HK-2 (cell line): ENCODE measurements around the gene SCGB1D1.
"Not testable (repeated sequence)": the region's sequence is repeated elsewhere in the genome, so short reads cannot be mapped to it uniquely, and the experiment has no call there.

Source experiments
- DNase-seq: peaks from one replicate; pipeline ENCODE4 v3.0.0-alpha.2; 2018; ENCODE audit not compliant: unreplicated experiment

SCGB1D1 gene

DNA sequence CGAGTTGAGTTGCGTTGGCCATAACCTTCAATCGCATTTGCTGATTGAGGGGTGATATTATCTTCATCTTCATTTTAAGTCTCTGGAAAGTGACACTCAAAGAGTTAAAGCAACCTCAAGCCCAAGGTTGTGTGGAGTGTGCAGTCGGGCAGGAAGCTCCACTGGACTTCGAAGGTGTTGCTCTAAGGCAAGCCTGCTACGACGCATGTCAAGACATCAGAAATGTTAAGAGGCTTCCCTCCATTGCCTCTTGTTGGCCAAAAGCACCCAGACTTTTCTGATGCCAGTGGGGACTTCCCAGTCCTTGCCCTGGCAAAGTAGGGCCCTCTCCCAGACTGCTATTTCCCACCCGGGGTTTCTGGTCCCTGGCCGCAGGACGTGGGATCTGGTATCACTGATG is 23.6 kb upstream of the SCGB1D1 start:
- no peak for DNase-seq

DNA sequence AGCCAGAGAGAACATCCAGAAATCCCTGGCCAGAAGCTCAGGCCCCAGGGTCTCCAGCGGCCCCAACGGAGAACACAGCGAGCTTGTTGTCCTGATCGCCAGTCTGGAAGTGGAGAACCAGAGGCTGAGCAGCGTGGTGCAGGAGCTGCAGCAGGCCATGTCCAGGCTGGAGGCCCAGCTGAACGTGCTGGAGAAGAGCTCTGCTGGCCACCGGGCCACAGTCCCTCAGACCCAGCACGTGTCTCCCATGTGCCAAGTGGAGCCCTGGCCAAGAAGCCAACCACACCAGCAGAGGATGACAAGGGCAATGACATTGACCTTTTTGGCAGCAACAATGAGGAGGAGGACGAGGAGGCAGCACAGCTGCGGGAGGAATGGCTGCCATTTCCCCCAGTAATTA is 20.6 kb upstream of the SCGB1D1 start:
- no peak for DNase-seq

DNA sequence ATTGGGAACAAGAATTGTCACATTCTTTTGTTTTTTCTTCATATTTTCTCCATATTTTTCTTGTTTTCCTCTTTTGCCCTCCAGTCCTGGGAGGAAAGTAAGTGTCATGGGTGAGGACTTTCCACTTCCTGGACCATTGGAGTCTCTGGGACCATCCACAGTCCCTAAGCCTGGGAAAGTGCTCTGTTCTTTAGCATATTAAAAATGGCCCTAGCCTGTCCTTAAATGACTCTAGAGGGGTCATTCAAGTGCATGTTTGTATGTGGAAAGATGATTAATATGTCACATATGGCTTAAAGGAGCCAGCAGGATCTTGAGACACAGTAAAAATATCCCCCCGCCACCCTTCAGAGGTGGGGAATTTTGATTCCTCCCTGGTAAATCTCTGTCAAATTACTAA is 20.1 kb upstream of the SCGB1D1 start:
- DNase-seq, result no peak

DNA sequence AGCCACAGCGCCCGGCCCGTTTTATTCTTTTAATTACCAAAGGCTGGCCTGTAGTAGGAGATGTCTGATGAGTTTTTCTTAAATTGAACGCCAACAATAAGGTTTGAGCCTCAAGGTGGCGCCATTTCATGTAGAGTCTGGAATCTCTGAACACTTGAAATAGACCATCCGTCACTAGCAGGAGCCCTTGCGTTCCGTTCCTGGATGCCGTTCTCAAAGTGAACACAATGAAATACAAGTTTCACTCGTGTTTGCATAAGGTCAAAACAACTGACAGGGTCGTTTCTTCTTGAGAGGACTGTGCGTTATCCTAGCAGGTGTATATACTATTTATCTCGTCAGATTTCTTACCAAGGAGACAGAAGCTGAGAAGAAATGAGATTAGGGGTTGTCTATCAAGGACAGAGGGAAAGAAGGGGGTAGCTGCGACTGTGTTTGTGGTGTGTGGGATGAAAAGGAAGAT is 18.7 kb upstream of the SCGB1D1 start:
- DNase-seq, result peak; percentile 48

DNA sequence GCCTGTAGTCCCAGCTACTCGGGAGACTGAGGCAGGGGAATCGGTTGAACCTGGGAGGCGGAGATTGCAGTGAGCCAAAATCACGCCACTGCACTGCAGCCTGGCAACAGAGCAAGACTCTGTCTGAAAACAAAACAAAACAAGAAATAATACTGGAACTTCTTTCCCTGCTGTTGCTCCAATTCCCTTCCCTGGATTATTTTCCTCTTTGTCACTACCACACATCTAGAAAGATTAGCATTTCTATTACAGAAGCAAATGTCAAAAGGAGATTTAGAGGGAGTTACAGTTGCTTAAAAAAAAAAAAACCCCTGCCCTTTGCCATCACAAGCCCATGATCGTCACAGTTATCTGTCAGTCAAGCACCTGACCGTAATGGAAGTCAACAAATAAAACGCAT is 17.7 kb upstream of the SCGB1D1 start:
- no peak for DNase-seq

DNA sequence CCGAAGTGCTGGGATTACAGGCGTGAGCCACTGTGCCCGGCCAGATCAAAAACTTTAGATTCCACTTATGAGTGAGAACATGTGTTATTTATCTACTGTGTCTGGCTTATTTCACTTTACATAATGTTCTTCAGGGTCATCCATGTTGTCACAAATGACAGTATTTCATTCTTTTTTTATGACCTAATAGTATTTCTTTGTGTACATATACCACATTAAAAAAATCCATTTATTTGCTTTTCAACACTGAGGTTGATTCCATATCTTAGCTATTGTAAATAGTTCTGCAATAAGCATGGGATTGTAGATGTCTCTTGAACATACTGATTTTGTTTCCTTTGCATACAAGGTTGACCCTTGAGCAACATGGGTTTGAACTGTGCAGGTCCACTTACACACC is 13.2 kb upstream of the SCGB1D1 start:
- DNase-seq, result no peak

DNA sequence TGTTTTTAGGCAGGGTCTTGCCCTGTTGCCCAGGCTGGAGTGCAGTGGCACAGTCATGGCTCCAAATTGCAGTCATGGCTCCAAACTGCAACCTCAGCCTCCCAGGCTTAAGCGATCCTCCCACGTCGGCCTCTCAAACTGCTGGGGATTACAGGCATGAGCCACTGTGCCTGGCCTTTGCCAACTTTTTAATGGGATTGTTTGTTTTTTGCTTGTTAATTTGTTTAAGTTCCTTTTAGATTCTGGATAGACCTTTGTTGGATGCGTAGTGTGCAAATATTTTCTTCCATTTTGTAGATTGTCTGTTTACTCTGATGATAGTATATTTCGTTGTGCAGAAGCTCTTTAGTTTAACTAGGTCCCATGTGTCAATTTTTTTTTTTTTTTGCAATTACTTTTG is 10.0 kb upstream of the SCGB1D1 start:
- DNase-seq, result no peak

DNA sequence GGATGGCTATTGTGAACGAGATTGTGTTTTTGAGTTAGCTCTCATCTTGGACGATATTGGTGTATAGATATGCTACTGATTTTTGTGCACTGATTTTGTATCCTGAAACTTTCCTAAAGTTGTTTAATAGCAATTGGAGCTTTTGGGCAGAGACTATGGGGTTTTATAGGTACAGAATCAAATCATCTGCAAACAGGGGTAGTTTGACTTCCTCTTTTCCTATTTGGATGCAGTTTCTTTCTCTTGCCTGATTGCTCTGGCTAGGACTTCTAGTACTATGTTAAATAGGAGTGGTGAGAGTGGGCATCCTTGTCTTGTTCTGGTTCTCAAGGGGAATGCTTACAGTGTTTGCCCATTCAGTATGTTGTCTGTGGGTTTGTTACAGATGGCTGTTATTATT is 8.9 kb upstream of the SCGB1D1 start:
- no peak for DNase-seq

DNA sequence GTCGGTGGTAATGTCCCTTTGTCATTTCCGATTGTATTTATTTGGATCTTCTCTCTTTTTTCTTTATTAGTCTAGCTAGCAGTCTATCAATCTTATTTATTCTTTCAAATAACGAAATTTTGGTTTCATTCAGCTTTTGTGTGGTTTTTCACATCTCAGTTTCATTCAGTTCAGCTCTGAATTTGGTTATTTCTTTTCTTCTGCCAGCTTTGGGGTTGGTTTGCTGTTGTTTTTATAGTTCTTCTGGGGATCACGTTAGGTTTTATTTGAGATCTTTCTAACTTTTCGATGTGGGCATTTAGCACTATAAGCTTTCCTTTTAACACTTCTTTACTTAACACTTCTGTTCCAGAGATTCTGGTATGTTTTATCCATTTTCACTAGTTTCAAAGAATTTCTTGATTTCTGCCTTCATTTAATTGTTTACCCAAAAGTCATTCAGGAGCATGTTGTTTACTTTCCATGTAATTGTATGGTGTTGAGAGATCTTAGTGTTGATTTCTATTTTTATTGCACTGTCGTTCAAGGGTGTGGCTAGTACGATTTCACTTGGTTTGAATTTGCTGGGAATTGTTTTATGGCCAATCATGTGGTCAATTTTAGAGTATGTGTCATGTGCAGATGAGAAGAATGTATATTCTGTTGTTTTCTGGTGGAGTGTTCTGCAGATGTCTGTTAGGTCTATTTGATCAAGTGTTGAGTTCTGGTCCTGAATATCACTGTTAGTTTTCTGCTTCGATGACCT is 7.7 kb upstream of the SCGB1D1 start:
- no peak for DNase-seq

DNA sequence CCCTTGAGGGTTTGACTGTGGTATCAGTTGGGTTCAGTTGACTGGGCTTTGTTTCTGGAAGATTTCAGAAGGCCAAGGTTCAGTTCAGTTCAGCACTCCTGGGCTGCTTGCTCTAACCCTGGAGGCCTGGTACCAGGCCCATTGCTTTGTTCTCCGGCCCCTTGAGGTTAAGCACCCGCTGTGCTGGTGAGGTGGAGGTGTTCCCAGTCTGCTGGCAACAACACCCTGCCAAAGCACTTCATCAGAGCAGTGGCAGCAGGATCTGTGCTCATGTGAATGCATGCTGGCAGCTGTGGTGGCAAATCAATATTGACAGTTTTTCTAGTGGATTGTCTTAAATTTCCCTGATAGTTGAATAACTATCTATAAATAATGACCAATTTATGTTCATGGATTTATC is 3.8 kb upstream of the SCGB1D1 start:
- DNase-seq, result no peak

DNA sequence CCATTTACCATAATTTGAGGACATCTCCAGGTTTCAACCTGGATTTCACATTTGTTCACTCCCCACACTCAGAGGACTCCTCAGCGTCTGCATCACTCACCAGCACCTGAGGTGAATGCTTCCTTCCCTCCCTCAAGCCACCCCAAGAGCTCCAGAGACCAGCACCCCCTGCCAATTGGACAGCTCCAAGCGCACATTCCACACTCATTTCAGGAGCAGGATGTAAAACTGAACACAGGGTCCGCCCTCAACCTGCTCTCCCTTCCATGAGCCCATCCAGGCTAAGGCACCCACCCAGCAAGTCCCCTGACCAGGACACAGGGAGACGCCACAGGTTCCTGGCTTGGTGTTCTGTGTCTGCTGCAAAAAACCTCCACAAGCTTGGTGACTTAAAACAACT is 3.9 kb downstream of the SCGB1D1 start:
- no peak for DNase-seq

DNA sequence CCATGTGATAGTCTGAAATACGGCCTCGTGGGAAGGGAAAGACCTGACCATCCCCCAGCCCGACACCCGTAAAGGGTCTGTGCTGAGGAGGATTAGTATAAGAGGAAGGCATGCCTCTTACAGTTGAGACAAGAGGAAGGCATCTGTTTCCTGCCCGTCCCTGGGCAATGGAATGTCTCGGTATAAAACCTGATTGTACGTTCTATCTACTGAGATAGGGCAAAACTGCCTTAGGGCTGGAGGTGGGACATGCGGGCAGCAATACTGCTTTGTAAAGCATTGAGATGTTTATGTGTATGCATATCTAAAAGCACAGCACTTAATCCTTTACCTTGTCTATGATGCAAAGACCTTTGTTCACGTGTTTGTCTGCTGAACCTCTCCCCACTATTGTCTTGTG is 5.0 kb downstream of the SCGB1D1 start:
- not testable (repeated sequence) for DNase-seq

DNA sequence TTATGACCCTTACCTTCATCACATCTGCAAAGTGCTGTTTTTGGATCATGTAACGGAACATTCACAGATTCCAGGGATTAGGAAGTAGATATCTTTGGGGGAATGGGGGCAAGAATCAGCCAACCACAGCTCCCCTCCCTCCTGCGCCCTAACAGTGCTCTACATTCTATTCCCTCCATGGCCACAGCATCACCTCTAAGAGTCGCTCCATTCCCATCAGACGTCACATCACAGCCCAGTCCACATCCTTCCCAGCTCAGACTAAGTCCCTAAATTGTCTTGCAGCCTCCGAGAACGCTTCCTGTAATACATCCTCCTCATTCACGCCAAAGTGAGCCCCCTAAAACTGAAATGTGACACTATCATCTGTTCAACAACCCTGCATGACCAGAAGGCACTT is 5.9 kb downstream of the SCGB1D1 start:
- DNase-seq, result no peak

DNA sequence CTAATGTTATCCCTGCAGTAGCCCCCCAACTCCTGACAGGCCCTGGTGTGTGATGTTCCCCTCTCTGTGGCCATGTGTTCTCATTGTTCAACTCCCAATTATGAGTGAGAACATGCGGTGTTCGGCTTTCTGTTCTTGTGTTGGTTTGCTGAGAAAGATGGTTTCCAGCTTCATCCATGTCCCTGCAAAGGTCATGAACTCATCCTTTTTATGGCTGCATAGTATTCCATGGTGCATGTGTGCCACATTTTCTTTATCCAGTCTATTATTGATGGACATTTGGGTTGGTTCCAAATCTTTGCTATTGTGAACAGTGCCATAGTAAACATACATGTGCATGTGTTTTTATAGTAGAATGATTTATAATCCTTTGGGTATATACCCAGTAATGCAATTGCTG is 7.4 kb downstream of the SCGB1D1 start:
- DNase-seq, result not testable (repeated sequence)

DNA sequence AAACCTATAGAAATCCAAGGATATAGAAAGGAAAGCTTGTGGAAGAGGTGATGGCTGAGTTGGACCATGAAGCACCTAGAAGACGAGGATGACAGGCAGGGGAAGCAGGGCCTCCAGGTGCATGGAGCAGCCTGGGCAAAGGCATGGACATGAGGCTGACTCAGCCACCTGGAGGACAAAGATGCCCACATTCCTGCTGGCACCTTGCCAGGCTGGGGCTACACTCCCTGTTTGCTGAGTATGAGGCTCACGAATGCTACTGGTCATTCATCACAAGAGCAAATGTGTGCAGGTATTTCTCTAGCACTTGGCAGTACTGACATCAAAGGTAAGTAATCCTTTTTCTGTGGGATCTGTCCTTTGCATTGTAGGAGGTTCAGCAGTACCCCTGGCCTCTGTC is 11.4 kb downstream of the SCGB1D1 start:
- DNase-seq, result no peak

DNA sequence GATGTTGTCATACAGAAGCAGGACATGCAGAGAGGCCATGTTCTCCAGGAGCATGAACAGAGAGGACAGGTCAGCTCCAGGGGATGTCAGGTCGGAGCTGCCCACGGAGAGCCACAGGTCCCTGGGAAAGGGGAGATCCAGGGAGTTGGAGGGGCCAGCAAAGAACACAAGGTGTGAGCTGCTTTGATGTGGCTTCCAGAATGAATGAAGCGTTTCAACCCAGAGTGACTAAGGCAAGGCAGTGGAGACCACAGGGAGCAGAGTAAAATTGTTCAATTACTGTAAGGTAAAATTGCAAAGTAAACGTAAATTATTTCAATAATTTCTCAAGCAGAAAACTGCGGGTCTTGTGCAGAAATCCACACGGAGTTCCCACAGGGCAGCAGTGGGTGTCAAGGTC is 12.9 kb downstream of the SCGB1D1 start:
- DNase-seq, result no peak

DNA sequence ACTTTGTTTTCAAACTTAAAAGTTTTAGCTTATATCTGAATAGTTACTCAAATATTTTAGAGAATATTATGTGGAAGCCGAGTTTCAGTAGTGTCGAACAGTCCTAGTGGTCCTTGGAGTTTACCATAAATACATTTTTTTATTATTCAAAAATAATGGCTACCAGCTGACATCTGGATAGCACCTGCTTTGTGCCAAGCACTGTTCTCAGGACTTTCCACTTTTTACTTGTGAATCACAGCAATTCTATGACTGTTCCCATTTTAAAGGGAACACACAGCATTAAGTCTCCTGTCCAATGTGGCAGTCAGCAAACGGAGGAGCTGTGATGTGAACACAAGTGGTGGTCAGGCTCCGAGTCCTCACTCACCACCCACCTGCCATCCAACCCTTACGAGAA is 14.4 kb downstream of the SCGB1D1 start:
- DNase-seq, result no peak

DNA sequence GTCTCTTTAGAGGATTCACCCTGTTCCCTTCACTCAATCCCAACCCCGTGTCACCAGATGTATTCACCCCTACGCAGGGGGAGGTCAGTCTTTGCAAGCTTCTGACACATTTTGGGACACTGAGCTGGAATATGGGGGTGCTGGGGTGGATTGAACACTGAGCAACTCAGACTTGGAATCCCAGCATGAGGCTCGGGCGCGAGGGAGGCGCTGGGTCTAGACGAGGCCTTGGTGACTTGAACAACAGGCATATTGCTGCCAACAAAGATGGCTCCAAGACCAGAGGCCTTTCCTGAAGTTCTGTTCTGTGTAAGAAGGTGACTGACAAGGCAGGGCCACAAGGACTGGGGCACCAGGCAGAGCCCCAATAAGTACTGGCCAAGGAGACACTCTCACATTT is 15.4 kb downstream of the SCGB1D1 start:
- no peak for DNase-seq

DNA sequence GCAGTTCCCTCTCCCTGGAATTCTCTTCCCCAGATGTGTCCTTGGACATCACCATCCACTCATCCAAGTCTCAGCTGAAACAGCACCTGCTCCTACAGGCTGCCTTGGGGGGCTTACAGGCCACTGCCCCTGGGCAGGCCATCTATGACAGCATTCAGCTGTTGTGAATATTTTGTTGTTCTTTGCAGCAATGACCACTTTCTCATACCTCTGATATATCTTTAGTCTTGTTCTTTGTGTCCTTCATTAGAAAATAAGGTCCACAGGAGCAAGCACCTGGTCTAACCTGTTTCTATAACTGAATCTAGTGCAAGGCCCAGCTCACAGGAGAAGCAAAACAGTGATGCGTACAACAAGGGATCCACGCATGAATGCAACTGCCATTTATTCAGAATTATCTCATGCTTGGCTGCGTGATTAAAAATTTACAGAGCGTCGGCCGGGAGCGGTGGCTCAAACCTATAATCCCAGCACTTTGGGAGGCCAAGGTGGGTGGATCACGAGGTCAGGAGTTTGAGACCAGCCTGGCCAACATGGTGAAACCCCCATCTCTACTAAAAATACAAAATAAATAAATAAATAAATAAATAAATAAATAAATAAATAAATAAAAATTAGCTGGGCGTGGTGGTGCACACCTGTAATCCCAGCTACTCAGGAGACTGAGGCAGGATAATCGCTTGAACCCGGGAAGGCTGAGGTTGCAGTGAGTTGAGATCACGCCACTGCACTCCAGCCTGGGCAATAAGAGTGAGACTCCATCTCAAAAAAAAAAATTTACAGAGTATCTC is 16.5 kb downstream of the SCGB1D1 start:
- not testable (repeated sequence) for DNase-seq

DNA sequence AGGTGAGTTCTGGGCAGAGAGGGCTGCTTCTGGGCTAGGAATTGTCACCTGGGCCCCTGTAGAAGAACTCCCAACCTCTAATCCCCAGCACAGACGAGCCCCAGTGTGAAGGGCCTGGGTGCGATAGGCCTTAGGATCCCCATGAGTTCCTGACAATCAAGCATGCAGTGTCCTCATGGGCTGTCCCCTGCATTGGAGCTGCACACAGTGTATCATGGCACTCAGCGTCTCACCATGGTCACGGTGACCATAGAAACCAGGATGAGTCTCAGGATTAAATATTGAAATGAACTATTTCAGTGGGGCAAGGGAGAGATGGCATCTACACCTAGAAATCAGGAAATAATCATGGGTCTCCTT is 18.7 kb downstream of the SCGB1D1 start:
- DNase-seq, result no peak

DNA sequence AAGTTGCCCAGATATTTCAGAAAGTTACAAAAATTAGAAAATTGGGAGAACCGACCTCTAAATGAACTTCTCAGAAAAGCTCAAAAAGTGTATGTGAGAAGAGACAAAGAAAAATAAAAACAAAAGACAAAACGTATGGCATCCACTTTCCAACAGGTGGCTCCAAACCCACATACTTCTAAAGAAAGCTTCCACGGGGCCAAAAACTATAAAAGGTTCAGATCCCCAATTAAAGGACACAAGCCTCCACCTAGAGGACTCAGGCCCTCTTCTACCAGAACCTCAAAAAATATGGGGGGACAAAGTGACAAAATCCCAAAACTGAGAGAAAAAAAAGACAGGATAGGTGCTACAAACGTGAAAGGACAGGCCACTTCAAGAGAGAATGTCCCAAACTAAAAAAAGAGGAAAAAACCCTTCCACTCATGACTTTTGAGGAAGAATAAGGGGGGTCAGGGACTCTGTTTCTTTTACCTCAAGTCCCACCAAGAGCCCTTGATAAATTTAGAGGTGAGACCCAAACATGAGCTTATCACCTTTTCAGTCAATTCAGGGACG is 27.3 kb downstream of the SCGB1D1 start:
- no peak for DNase-seq

DNA sequence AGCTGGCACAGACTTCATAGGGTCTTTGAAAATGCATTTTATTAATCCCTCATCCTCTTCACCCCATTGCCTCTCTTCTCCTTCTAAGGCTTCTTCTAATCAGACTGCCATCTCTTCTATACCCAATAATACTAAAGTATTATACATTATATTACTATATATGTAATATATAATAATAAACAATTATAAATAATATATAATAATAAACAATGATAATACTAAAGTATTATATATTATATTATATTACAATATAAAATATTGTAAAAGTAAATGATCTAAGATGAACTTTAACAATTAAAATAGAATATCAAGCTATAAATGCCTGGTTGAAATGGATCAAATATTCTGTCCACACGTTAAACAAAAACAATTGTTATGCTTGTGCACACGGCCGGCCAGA is 31.5 kb downstream of the SCGB1D1 start:
- no peak for DNase-seq

DNA sequence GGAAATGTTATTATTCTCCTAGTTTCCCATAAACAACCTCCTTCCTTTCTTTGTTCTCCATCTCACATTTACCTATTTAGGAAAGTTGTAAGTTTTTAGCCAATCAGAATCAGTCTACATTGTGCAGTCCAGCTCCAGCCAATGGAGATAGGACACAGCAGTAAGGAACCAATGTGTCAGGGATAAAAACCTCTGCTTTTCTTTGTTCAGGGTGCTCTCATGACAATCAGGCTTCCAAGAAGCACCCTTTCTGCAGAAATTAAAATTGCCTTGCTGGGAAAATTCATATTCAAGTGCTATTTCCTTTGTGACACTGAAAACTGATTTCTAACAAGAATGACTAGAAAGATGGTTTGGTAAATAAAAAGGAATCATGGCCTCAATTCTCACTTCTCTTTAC is 33.1 kb downstream of the SCGB1D1 start:
- no peak for DNase-seq
